ENCODE data around the gene NDUFA11.

NDUFA11 gene

DNA sequence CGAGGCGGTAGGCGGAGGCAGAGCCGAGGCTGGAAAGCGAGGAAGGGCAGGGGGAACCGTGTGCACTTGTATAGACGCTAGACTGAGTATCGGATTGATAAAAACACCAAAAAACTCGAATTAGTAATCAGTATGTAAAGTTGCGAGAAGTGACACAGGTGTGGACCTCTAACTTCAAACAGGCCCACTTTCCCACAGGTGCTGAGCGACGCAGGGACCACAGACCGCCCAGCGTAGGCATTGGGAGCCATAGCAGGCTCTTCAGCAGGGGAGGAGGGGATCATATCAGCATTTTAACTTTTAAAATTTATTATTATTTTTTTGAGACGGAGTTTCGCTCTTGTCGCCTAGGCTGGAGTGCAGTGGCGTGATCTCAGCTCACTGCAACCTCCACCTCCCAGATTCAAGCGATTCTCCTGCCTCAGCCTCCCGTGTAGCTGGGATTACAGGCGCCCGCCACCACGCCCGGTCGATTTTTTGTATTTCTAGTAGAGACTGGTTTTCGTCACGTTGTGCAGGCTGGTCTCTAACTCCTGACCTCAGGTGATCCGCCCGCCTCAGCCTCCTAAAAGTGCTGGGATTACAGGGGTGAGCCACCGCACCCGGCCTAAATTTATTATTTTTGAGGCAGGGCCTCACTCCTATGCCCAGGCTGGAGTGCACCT, 1.7 kb upstream of the NDUFA11 start:
- no peak for DNase-seq

DNA sequence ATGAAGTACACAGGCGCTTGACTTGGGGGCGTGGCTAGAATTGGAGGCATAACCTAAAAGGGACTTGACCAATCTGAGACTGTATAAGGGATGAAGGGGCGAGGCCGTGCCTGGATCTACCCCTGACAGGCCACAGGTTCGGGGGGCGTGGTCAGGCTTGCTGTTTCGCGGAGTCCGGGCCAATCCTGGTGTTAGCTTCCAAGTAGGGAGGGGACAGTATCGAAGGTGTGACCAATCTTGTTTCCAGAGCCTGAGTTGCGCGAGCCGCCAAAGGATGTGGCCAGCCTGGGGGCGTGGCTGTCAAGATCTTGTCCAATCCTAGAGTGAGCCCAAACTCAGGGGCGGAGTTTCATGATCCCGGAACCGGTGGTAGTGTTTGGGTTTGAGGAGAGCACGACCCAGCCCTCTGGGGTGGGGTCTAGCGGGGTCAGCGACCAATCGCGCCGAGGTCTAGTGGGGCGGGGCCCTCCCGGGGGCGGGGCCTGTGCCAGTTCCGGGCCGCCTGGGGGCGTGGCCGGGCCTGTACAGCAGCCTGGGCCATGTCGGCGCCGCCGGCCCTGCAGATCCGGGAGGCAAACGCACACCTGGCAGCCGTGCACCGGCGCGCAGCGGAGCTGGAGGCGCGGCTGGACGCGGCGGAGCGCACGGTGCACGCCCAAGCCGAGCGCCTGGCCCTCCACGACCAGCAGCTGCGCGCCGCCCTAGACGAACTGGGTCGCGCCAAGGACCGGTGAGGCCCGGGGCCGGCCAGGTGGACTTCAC, 943 bp upstream of the NDUFA11 start, which contains the start of gene VMAC:
VMAC (plus strand) TSS at position 521 of the 762 bp plus-strand sequence; CDS start at position 540, 19 bp downstream.
- DNase-seq: peak; percentile 100

DNA sequence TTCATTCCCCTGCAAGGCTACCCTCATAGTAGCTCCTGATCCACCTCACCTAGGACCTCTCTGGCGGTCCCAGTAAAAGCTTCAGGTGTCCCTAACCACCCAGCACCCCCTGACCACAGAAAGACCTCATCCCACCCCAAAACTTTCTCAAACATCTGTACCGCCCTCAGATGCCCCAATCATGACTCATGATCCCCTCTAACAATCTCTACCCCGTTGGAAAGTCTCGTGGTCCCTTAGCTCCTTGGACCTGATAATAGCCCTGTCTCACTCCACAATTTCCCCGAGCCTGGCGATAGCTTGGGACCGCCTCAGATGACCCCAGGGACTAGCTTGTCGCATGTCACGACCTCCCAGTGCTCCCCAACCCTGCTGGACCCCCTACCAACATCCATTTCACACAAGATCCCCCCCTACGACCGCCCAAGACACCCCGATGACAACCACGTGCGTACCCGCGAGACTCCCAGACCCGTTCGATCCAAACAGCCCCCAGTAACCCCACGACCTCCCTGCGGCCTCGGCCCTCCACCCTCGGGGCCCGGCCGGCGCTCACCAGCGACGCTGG, 450 bp downstream of the NDUFA11 start:
- peak; percentile 51 for DNase-seq

DNA sequence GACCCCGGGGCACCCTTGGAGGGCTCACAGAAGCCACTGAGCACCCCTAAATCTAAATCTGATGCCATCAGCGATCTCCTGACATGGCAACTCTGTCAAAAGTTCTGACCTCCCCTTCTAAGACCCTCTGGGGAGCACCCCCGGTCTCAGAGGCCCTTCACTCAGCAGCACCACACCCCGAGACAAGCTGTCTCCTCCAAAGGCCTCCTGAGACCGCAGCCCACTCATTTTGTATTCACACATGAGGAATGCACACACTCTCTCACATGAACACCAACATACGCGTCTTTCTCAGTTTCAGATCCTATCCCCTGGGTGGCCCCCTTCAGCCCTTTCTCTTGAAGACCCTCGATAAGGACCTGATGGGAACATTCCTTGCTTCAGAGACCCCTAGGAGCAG, 2.6 kb downstream of the NDUFA11 start:
- no peak for DNase-seq

DNA sequence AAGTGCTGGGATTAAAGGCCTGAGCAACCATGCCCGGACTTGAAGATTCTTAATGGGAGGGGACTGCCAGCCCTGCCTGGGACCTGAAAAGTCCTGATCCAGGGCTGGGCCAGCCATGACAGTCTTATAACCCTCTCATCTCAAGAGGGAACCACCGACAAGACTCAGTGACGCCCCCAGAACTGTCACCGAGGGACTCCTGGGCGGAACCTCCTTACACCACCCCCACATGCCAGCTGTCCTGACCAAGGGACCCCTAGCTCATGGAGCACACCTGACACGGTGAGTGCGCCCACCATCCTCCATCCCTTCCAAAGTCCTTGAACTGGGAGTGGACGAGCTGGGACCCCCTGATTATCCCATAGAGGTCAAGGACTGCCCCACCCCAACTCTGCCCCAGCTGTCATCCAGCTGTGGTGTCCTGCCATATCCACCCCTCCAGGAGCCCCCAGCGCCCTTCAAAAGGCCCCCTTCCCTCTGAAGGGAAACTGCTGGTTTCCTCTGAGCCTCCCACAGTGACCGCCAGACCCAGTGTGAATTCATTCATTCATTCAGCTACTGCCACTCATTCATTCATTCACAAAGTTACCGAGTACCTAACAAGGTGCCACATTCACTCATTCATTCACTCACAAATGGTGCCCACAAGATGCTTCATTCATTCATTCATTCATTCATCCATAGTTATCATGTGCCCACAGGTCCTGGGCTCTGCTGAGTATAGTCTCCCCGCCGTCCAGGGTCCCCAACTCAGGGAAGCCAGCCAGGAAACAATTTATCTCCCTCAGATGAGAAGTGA, 3.7 kb downstream of the NDUFA11 start:
- no peak for DNase-seq

DNA sequence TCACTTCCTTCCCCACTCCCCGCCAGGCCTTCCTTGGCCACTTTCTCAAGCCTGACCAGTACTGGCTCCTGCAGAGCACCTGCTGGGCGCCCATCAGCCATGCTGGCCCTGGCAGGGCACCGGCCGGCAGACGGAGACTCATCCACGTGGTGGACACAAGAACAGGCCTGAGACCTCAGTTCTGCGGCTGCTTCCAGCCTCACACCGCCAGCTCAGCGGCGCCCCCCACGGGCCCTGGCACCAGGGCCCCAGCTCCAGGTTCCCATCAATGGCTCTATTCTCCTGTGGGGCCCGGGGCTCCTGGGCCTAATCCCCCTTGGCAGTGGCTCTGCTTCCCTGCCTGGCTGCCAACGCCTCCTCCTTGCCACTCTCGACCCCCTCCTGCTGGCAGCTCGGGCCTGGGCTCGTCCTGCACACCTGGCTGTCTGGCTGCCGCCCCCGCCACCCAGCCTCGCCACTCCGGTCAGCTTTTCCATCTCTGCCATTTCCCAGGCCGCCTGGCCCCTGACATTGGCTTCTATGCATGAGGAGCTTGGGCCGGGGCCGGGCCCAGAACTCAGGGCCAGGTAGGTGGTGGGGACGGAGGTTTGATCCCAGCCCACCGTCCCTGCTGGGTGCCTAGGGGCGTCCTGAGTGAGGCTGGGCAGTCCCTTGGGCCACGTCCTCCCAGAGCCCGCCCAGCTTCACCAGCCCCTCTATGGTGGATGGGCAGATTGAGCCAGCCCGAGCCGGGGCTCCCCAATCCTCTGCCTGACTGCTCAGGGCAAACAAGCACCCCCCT, 6.2 kb downstream of the NDUFA11 start:
- no peak for DNase-seq

DNA sequence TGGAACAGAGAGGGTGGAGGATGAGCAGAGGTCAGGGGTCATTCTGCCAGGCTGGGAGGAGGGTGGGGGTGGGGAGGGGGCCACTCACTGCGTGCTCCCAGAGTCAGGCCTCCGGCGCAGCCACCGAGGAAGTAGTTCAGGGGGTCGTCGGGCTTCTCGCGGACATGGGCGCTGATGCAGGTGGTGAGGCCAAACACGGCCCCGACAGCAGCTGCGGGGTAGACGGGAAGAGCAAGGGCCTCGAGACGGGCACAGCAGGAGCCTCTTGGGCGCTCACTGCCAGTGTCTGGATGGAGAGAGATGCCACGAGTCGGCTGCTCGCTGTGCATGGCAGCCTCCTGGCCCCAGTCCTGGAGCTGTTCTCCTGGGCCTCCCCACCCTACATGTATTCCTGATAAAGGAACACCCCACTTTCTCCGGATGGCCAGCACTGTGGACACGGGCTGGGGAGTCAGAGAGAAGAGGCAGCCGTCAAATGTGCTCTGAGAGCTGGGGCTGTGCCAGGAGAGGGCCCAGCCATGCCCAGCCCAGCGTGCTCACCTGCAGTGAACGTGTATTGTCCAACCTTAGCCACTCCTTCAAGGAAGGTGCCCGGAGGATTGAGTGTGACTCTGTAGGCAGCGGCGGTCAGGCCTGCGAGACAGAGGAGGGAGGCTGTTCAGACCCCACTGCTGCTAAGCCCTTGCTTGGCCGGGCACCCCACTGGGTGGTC, 7.1 kb downstream of the NDUFA11 start:
- DNase-seq: no peak

DNA sequence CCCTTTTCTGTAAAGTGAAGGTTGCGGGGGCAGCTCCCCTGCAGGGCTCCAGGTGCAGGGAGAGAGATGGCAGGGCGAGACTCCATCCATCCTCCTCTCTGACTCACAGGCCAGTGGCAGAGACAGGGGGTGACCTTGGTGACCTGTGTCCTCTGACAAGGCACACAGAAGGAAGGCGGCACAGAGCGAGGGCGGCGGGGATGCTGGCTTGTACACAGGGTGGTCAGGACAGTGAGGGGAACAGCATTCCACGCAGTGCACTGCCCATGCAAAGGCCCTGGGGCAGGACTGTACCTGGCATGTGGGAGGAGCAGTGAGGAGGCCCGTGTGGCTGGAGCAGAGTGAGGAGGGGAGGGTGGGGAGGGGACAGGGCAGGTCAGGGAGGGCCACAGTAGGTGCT, 7.7 kb downstream of the NDUFA11 start:
- DNase-seq: no peak

DNA sequence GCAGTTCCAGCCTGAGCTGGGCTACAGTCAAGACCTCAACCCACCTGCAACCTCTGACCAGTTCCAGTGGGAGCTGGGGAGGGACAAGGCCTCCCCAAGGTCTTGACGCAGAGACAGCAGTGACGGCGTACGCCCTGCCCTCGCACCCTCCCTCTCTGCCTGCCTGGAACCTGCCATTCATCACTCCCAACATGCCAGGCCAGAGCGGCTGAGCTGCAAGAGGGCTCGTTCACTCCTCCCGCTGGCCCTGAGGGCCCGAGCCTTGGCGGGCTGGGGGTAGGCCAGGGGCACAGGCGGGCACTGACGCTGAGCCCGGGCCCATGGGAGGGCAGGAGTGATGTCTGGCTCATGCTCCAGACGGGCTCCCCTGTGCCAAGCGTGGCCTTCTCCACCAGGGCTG, 8.2 kb downstream of the NDUFA11 start:
- no peak for DNase-seq

DNA sequence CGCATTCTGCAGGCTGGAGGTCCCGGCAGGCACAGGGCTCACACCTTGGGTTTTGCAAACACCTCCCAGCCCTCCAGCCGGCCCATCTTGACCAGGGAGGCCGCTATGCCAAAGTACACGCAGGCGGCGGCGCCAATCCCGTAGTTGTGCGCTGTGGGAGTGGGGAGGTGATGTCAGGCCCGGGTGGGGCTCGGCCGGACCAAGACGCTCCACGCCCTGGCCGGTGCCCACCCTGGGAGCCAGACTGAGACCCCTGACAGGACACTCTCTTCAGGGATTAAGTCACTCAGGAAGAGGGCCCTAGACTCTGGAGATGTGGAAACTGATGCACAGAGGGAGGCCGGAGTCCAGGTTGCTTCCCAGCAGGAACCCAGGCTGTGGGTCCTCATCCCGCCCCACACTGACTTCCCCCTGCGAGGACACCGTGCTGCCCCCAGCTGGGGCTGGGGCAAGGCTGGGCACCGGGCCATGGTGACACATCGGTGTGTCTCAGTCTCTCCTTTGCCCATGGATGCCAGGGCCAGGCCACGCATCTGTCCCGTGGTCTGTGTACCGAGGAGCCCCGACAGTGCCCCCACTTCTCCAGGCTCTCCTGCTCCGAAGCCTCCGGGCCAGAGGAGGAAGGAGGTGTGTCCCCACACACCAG, 8.8 kb downstream of the NDUFA11 start:
- DNase-seq: no peak

DNA sequence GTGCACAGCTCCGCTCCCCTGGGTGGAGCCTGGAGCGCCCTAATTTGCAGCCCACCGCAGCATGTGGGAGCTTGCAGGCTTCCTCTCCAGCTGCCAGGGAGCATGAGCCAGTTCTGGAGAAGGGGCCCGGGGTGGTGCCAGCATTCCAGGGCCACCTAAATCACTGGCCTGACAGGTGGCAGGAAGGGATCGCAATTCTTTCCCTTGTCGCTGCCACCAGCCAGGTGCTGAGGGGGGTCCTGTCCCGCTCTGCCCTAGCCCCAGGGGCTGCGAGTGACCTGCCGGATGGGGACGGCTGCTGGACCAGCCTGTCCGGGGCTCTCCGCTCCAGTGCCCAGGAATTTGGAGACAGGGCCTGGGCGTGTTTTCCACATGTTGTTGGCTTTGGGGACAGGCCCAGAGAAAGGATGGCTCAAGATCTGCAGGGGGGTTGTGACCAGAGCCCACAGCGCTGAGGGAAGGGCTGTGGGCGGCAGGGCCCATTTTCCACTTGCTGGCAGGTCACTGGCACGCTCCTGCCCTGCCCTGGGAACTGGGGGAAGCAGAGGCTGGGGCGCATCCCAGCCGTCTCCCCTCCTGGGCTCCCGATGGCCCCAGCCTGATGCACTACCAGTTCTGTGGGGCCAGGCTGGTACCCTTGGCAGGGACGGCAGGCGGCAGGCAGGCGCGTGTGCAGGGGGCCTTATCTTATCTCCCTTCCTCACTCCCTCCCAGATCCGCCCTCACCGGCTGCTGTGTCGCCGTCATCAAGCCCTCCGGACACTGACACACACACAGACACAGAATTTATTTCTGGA, 9.5 kb downstream of the NDUFA11 start:
- DNase-seq: no peak

DNA sequence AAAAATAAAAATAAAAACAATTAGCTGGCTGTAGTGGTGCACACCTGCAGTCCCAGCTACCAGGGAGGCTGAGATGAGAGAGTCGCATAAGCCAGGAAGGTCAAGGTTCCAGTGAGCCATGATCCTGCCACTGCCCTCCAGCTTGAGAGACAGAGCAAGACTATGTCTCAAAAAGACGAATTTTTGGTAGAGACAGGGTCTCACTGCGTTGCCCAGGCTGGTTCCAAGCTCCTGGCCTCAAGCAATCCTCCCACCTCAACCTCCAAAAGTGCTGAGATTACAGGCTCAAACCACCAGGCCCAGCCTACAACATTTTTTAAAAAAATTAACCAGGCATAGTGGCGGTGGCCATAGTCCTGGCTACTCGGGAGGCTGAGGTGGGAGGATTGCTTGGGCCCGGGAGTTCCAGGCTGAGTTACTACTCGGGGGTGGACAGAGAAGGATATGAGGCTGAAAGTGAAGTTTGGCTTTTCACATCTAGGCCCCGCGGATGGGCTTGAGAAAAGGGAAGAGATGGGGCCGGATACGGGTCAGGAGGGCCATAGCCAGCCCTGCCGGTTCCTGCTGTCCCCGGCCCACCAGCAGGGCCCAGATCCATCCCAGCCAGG, 10.2 kb downstream of the NDUFA11 start:
- no peak for DNase-seq

DNA sequence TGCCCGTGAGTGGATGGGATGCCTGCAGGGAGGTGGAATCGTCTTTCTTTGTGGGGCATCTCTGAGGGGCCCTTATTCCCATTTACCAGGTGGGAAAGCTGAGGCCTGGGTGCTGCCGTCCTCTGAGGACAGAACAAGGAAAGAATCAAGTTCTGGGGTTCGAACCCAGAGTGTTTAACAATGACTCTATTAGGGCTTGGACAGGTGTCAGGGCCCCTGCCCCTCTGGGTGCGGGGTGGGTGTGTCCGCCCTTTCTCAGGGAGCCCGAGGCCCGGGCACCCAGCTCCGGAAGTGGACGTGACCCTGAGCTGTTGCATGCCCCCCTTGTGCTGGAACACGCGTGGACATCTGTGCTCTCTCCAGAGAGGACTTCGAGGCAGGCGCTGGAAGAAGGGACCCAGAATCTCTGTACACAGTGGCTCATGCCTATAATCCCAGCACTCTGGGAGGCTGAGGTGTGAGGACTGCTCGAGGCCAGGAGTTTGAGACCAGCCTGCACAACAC, 10.8 kb downstream of the NDUFA11 start:
- no peak for DNase-seq

DNA sequence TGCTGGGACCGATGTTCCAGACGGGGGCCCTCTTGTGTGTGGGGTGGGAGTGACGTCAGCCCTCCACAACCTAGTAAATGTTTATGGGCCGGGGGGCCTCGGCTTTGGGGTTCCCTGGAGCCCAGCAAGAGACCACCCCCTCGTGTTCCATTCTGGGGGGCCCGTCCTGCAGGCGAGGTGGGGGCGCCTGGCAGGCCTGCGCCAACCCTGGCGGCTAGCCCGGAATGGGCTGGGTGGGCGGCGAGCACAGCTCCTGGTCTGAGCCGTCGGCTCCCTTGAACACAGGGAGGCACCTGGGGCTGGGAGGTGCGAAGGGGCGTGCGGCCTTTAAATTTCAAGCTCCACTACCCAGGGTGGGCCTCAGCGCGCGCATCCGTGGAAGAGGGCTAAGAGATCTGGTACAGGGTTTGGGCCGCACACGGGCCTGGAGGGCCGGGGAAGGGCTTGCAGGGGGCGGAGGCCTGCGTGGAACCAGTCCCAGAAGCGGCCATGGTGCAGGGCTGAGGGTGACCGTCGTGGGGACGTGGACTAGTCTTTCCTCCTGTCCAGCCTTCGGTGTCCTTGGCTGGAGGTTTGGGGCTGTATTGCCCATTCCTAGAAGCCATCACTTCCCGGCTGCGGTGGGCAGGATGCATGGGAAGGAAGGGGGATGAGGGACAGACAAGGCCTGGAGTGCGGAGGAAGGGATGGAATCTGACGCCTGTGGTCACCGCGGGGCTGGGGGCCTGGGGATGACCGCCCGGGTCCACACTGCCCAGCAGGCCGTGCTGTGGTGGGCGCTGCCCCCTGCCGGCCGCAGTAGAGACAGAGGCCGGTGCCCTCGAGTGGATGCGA, 11.4 kb downstream of the NDUFA11 start:
- peak; percentile 28 for DNase-seq

DNA sequence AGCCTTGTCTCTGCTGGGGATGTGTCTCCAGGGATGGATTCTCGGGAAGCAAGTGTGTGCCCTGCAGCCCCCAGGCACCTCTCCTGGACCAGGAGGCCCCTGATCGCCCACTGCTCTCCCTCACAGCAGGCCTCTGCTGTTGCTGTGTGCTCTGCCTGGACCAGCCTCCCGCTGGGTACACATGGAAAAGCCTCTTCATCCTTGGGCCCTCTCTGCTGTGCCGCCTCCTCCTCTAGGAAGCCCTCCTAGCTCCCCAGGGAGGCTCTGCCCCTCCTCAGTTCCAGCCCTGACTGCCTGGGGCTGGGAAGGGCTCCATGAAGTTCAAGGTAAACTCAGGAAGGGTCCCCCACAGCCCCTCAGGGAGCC, 12.0 kb downstream of the NDUFA11 start:
- no peak for DNase-seq

DNA sequence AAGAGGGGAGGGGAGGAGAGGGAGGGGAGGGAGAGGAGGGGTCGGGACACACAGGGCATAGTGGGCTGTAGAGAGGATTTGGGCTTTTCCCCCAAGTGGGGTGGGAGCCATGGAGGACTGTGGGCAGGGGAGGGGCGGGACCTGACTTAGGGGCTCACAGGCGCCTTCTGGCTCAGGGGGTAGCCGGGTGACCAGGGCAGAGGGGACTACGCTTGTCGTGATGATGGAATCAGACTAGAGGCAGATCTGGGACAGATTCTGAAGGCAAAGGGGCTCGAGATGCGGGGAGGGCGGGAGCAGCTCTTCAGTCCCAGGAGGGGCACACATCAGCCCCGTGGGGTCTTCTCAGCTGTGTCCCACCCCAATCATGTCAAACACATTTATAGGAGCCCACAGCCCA, 13.5 kb downstream of the NDUFA11 start:
- no peak for DNase-seq

DNA sequence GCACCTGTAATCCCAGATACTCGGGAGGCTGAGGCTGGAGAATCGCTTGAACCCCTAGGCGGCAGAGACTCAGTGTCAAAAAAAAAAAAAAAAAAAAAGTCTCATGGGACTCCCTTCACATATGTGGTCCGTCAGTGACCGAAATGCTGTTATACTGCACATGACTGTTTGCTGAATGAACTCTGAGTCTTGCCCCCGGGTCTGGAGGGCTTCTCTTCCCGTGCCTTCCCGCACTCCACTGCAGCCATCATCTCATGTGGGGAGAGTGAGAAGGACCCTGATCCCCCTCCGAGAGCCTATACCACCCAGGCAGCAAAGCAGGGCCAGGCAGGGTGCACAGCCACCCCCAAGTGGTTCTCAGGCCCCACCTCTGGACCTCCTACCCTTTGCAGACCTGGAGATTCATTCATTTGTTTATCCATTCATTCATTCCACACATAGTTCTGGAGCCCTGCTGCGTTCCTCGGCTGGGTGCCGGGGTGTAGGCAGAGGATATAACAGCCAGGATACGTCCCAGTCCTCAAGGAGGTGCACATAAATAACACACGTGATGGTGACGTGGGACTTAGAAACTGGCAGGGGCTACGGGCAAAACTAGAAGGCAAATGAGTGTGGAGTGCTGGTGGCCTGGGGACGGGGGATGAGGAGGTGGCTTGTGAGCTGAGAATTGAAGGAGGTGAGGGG, 14.2 kb downstream of the NDUFA11 start:
- no peak for DNase-seq
